Neural progenitor cell (in vitro differentiated cells): ENCODE measurements around the gene TAAR6.

Experiments used
- CTCF ChIP-seq: fragments of 200-600 bp; sonication (generic); IDR thresholded peaks from 2 replicates; pipeline ENCODE4 v1.5.1; 2017; ENCODE audit warnings: antibody characterized with exemption, mild to moderate bottlenecking
- EZH2 ChIP-seq: fragments of 200-600 bp; sonication (generic); IDR thresholded peaks from 2 replicates; pipeline ENCODE4 v1.6.1; 2017; ENCODE audit warnings: antibody characterized with exemption, mild to moderate bottlenecking, moderate library complexity
- EZH2phosphoT487 ChIP-seq: fragments of 200-600 bp; sonication (generic); IDR thresholded peaks from 2 replicates; pipeline ENCODE4 v1.6.1; 2017; ENCODE audit warnings: antibody characterized with exemption

GRCh38 chr6:132526461-132526860 is 43.7 kb upstream of the TAAR6 start:
- TF ChIP-seq CTCF (no peak), EZH2 (no peak), EZH2phosphoT487 (no peak)
